H1 (cell line): ENCODE measurements around the gene SYT17. TPM values are rescaled to one million over a fixed set of nuclear protein-coding genes. Genes with fewer than 3 reads are reported as not detected.

Source experiments
- ASH2L ChIP-seq: fragments of 200-600, 300-600 bp; sonication (generic); IDR thresholded peaks from one replicate; pipeline ENCODE4 v1.7.1; 2017; ENCODE audit warnings: low read length
- CHD7 ChIP-seq: fragments of 300-600 bp; sonication (generic); IDR thresholded peaks from 2 replicates; pipeline ENCODE4 v1.7.1; 2012; ENCODE audit warnings: low read length, moderate library complexity, mild to moderate bottlenecking, inconsistent platforms; ENCODE audit not compliant: insufficient replicate concordance
- CREB1 ChIP-seq: IDR thresholded peaks from 2 replicates; pipeline ENCODE4 v1.6.1; 2012; ENCODE audit warnings: inconsistent platforms
- CTCF ChIP-seq, 3 experiments: IDR thresholded peaks; 1 replicate in 2 of 3; 2 replicates in 1 of 3; pipeline versions ENCODE4 v1.5.1 to v1.6.1; 2011; ENCODE audit warnings: low read length in 3 of 3, mild to moderate bottlenecking in 3 of 3, inconsistent platforms in 2 of 3, low read depth in 1 of 3, moderate library complexity in 1 of 3; ENCODE audit not compliant: insufficient read depth in 1 of 3; ENCODE audit errors: control extremely low read depth in 1 of 3
- SIN3A ChIP-seq, 2 experiments: IDR thresholded peaks in 1 of 2; conservative IDR thresholded peaks in 1 of 2; 2 replicates each; pipeline ENCODE4 v1.6.1; 2011 to 2012; ENCODE audit warnings: low read length in 2 of 2, improper control_type of control experiment in 1 of 2, low read depth in 1 of 2, mild to moderate bottlenecking in 1 of 2
- polyA plus RNA-seq, 7 experiments: library from polyadenylated mRNA; depleted of rRNA in 3 of 7; stranded (reverse) in 5 of 7; unstranded in 2 of 7; fragments of >200 nt in 5 of 7; fragments of 200-250 nt in 2 of 7; gene quantifications; 1 replicate in 5 of 7; 2 replicates in 1 of 7; 4 replicates in 1 of 7; pipeline versions ENCODE4 v1.2.1 to v1.2.3, GENCODE V29; 2011 to 2013; ENCODE audit warnings: missing spikeins in 2 of 7, mixed read lengths in 2 of 7
- total RNA-seq: library from RNA; stranded (reverse); fragmentation: NEBNext Ultra II Directional; extraction: Animal tissue kit (Norgen Biotek cat#: 25700); gene quantifications from 2 replicates; pipeline ENCODE4 v1.2.1, GENCODE V29; 2021

The SYT17 gene
- total and polyA plus RNA-seq, 2 of the 8 experiments (the other 6 are each of a cell fraction or from before 2014, with no cell fraction given), result 5.8 to 18.1 TPM

- TF ChIP-seq CHD7 (no peak), CREB1 (no peak), SIN3A (conservative IDR thresholded peaks at IDR 0.05 in 1 of 2, IDR thresholded peaks at IDR 0.05 in 1 of 2; ENCODE audit: low read depth in 1 of 2, low read length in 2 of 2) (no peak), CTCF (IDR thresholded peaks at IDR 0.05; ENCODE audit: control extremely low read depth in 1 of 3, insufficient read depth in 1 of 3, low read depth in 1 of 3, low read length in 3 of 3) (no peak), ASH2L (no peak)
Measured at GRCh38 chr16:19130852-19131824, 36.9 kb upstream of the SYT17 start (continued).
